Upper lobe of left lung (tissue), 6 donors: ENCODE results near the gene MYO1F. TPM values are rescaled to one million over a fixed set of nuclear protein-coding genes. Genes with fewer than 3 reads are reported as not detected.
A peak's percentile ranks its signal among the peaks of the same experiment; 100 is the strongest.
"Not testable (repeated sequence)": the region's sequence is repeated elsewhere in the genome, so short reads cannot be mapped to it uniquely, and the experiment has no call there.

Experiments
- ATAC-seq, 2 donors: fragments of 200-7000 bp; cut with Tn5 transposase; one replicate each; pipeline ENCODE4 v1.9.1; 2022; ENCODE audit warnings: mild to moderate bottlenecking in 2 of 2, moderate library complexity in 2 of 2; ENCODE audit not compliant: low FRiP score in 2 of 2
- DNase-seq, 2 donors: peaks; one replicate each; pipeline ENCODE4 v3.0.0-alpha.2; 2019 to 2020
- H3K27ac ChIP-seq, 4 donors: fragments of 200-600 bp; sonication (generic); one replicate each; pipeline ENCODE4 v1.5.1; 2016 to 2019
- H3K27me3 ChIP-seq, 4 donors: fragments of 200-600 bp; sonication (generic); one replicate each; pipeline ENCODE4 v1.5.1; 2017 to 2019
- H3K36me3 ChIP-seq, 4 donors: fragments of 200-600 bp; sonication (generic); one replicate each; pipeline ENCODE4 v1.5.1; 2016 to 2019
- H3K4me1 ChIP-seq, 4 donors: fragments of 200-600 bp; sonication (generic); one replicate each; pipeline ENCODE4 v1.5.1; 2018 to 2019
- H3K4me3 ChIP-seq, 4 donors: fragments of 200-600 bp; sonication (generic); one replicate each; pipeline ENCODE4 v1.5.1; 2017 to 2019; ENCODE audit warnings: mild to moderate bottlenecking in 2 of 4, moderate library complexity in 1 of 4
- H3K9me3 ChIP-seq, 4 donors: fragments of 200-600 bp; sonication (generic); one replicate each; pipeline ENCODE4 v1.5.1; 2018 to 2019
- CTCF ChIP-seq, 6 experiments: fragments of 450-650 bp in 4 of 6; fragments of 200-600 bp in 2 of 6; sonication (generic) in 2 of 6; IDR thresholded peaks; one replicate each; pipeline ENCODE4 v1.5.1; 2016 to 2019; ENCODE audit warnings: antibody characterized with exemption in 6 of 6
- EP300 ChIP-seq, 4 donors: sonication (generic); formaldehyde crosslinking; IDR thresholded peaks; one replicate each; pipeline ENCODE4 v1.5.1; 2017; ENCODE audit warnings: antibody characterized with exemption in 4 of 4, control low read depth in 2 of 4
- POLR2A ChIP-seq, 4 donors: fragments of 450-650 bp; IDR thresholded peaks; one replicate each; pipeline ENCODE4 v1.5.1; 2016 to 2017; ENCODE audit warnings: antibody characterized with exemption in 4 of 4, mild to moderate bottlenecking in 2 of 4
- POLR2AphosphoS5 ChIP-seq, 2 donors: sonication (generic); formaldehyde crosslinking; IDR thresholded peaks; one replicate each; pipeline ENCODE4 v1.5.1; 2017; ENCODE audit warnings: antibody characterized with exemption in 2 of 2
- WGBS, 2 donors: methylation state at CpG; one replicate each; pipeline ENCODE4 v1.1.5; 2017 to 2018; 5-methylcytosine and 5-hydroxymethylcytosine counted together
- total RNA-seq, 6 donors: library from RNA; depleted of rRNA in 4 of 6; stranded (reverse); fragments of >200 nt in 4 of 6; gene quantifications; one replicate each; pipeline versions ENCODE4 v1.1.0 to v1.2.1, GENCODE V29; 2016 to 2021
- donor health status: DM: no; HTN: no; CAD: no; lungs with moderate emphysema.
- donor health status: DM: no; HTN: yes; CAD: no; lungs with severe emphysema.

The MYO1F gene
- total RNA-seq, 6 donors from 2014 or later: 47.3 to 246 (median 127) TPM

GRCh38 chr19:8517551-8518442, 59.4 kb downstream of the MYO1F start:
- Histone ChIP-seq H3K36me3 (peaks cover 0 to 7% (median 6%) of the 10 kb centered on the region in 4 donors), H3K27me3 (no peaks in the 10 kb centered on the region), H3K4me3 (no peak overlapping the region), H3K27ac (peak overlapping the region; percentile 8 to 80 (median 73)), H3K9me3 (no peaks in the 10 kb centered on the region), H3K4me1 (peaks cover 24 to 49% (median 39%) of the 10 kb centered on the region in 4 donors)
- no peak for ATAC-seq
- DNase-seq: peak in 1 of 2 donors; percentile 64
- TF ChIP-seq EP300 (IDR thresholded peaks at IDR 0.05) (no peak), POLR2AphosphoS5 (IDR thresholded peaks at IDR 0.05) (peak in 1 of 2 donors; percentile 18), CTCF (IDR thresholded peaks at IDR 0.05) (no peak), POLR2A (IDR thresholded peaks at IDR 0.05) (no peak)
- WGBS, 2 donors: 35 to 48% methylated on average over 10 of the region's 10 CpGs

GRCh38 chr19:8515317-8515716, 61.9 kb downstream of the MYO1F start:
- H3K4me3 ChIP-seq: no peak overlapping the region
- DNase-seq (peak in 1 of 2 donors; percentile 46), ATAC-seq (no peak)
- H3K27me3 ChIP-seq: no peaks in the 10 kb centered on the region
- H3K27ac ChIP-seq: peak overlapping the region in 3 of 4 donors; percentile 94 to 99 (median 99)
- TF ChIP-seq POLR2AphosphoS5 (IDR thresholded peaks at IDR 0.05) (peak; percentile 24 to 34), POLR2A (IDR thresholded peaks at IDR 0.05) (peak in 1 of 4 donors; percentile 15), CTCF (IDR thresholded peaks at IDR 0.05) (no peak), EP300 (IDR thresholded peaks at IDR 0.05) (no peak)
- H3K9me3 ChIP-seq: no peaks in the 10 kb centered on the region
- 79 to 83% methylated on average over 11 of the region's 11 CpGs for WGBS, 2 donors
- H3K36me3 ChIP-seq: peaks cover 0 to 13% (median 3%) of the 10 kb centered on the region in 4 donors
- peaks cover 29 to 62% (median 51%) of the 10 kb centered on the region in 4 donors for H3K4me1 ChIP-seq

GRCh38 chr19:8514505-8515009, 62.7 kb downstream of the MYO1F start:
- H3K4me1 ChIP-seq: peaks cover 29 to 62% (median 51%) of the 10 kb centered on the region in 4 donors
- 78 to 82% methylated on average over 21 of the region's 21 CpGs for WGBS, 2 donors
- peak overlapping the region in 3 of 4 donors; percentile 63 to 78 (median 77) for H3K4me3 ChIP-seq
- not testable (repeated sequence) for H3K27me3 ChIP-seq, ATAC-seq, H3K9me3 ChIP-seq, DNase-seq
- H3K36me3 ChIP-seq: peaks cover 0 to 15% (median 3%) of the 10 kb centered on the region in 4 donors
- H3K27ac ChIP-seq: peak overlapping the region; percentile 94 to 100 (median 99)

- H3K4me3 ChIP-seq: peak within 1 kb of the TSS; percentile 46 to 78 (median 70)
- DNase-seq (peak; percentile 96 to 98), ATAC-seq (peak; percentile 95 to 97)
- no peaks in the 10 kb centered on the region for H3K9me3 ChIP-seq
- H3K27ac ChIP-seq: peak within 1 kb of the TSS; percentile 94 to 100 (median 99)
- WGBS, 2 donors: 1 to 2% methylated on average over 17 to 30 of the region's 70 CpGs
- peaks cover 29 to 62% (median 51%) of the 10 kb centered on the region in 4 donors for H3K4me1 ChIP-seq
- peak in 4 of 6 experiments; percentile 8 to 40 (median 36) for TF ChIP-seq CTCF (IDR thresholded peaks at IDR 0.05)
- TF ChIP-seq POLR2A (IDR thresholded peaks at IDR 0.05): peak in 2 of 4 donors; percentile 73 to 87
- TF ChIP-seq POLR2AphosphoS5 (IDR thresholded peaks at IDR 0.05): peak; percentile 82 to 96
- peak in 1 of 4 donors; percentile 42 for TF ChIP-seq EP300 (IDR thresholded peaks at IDR 0.05)
- H3K27me3 ChIP-seq: no peaks in the 10 kb centered on the region
- peaks cover 0 to 15% (median 3%) of the 10 kb centered on the region in 4 donors for H3K36me3 ChIP-seq
These were observed 63.3 kb downstream of the MYO1F start, which contains the start of gene ZNF414 for GRCh38 chr19:8513687-8514504. Gene ZNF414, minus strand, starts transcription at chr19:8514167. Its CDS starts 121 bp downstream, at chr19:8514046.
